Measurements from ENCODE around the gene IFITM1.
"Not testable (repeated sequence)": the region's sequence is repeated elsewhere in the genome, so short reads cannot be mapped to it uniquely, and the experiment has no call there.

The IFITM1 gene

GRCh38 chr11:309979-310572 lies 3.8 kb upstream of the IFITM1 start:
- not testable (repeated sequence) for H3K36me3 ChIP-seq (ENCODE audit: control insufficient read depth, low read depth, low read length); H3K27me3 ChIP-seq (ENCODE audit: control insufficient read depth, insufficient read depth, low read length); H3K27ac ChIP-seq (ENCODE audit: low read length); H3K9me3 ChIP-seq (ENCODE audit: control insufficient read depth, low read depth, low read length); H3K9ac ChIP-seq (ENCODE audit: low read length)
- Histone ChIP-seq H3K4me1 (ENCODE audit: control insufficient read depth, low read depth, low read length) (peaks cover 51% of the 10 kb centered on the region), H3K4me3 (ENCODE audit: low read length) (peak overlapping the region; percentile 70)

- not testable (repeated sequence) for H3K27ac ChIP-seq (ENCODE audit: low read length); H3K9ac ChIP-seq (ENCODE audit: low read length); H3K4me3 ChIP-seq (ENCODE audit: low read length)
Observed at GRCh38 chr11:311013-311748, 2.7 kb upstream of the IFITM1 start.

GRCh38 chr11:312092-312816 lies 1.6 kb upstream of the IFITM1 start:
- Histone ChIP-seq H3K4me1 (ENCODE audit: control insufficient read depth, low read depth, low read length) (peaks cover 45% of the 10 kb centered on the region), H3K27me3 (ENCODE audit: control insufficient read depth, insufficient read depth, low read length) (peaks cover 30% of the 10 kb centered on the region), H3K27ac (ENCODE audit: low read length) (no peak overlapping the region), H3K9me3 (ENCODE audit: control insufficient read depth, low read depth, low read length) (no peaks in the 10 kb centered on the region), H3K36me3 (ENCODE audit: control insufficient read depth, low read depth, low read length) (no peaks in the 10 kb centered on the region), H3K4me3 (ENCODE audit: low read length) (no peak overlapping the region), H3K9ac (ENCODE audit: low read length) (no peak overlapping the region)

More at GRCh38 chr11:311013-311748, 2.7 kb upstream of the IFITM1 start:
- not testable (repeated sequence) for H3K36me3 ChIP-seq (ENCODE audit: control insufficient read depth, low read depth, low read length); H3K9me3 ChIP-seq (ENCODE audit: control insufficient read depth, low read depth, low read length)
- H3K4me1 ChIP-seq (ENCODE audit: control insufficient read depth, low read depth, low read length) = peaks cover 44% of the 10 kb centered on the region
- peaks cover 20% of the 10 kb centered on the region for H3K27me3 ChIP-seq (ENCODE audit: control insufficient read depth, insufficient read depth, low read length)

- H3K4me3 ChIP-seq (ENCODE audit: low read length) = peak overlapping the region; percentile 86
- H3K36me3 ChIP-seq (ENCODE audit: control insufficient read depth, low read depth, low read length) = no peaks in the 10 kb centered on the region
- H3K27me3 ChIP-seq (ENCODE audit: control insufficient read depth, insufficient read depth, low read length) = peaks cover 35% of the 10 kb centered on the region
- H3K9ac ChIP-seq (ENCODE audit: low read length) = peak overlapping the region; percentile 54
- H3K27ac ChIP-seq (ENCODE audit: low read length) = peak overlapping the region; percentile 15
- peaks cover 50% of the 10 kb centered on the region for H3K4me1 ChIP-seq (ENCODE audit: control insufficient read depth, low read depth, low read length)
- no peaks in the 10 kb centered on the region for H3K9me3 ChIP-seq (ENCODE audit: control insufficient read depth, low read depth, low read length)
Observed at GRCh38 chr11:313304-313786, 495 bp upstream of the IFITM1 start.

- peaks cover 46% of the 10 kb centered on the region for H3K4me1 ChIP-seq (ENCODE audit: control insufficient read depth, low read depth, low read length)
- H3K27ac ChIP-seq (ENCODE audit: low read length) = not testable (repeated sequence)
Observed at GRCh38 chr11:314554-314875, 675 bp downstream of the IFITM1 start.

GRCh38 chr11:315051-315481 lies 1.2 kb downstream of the IFITM1 start:
- no peak overlapping the region for H3K27ac ChIP-seq (ENCODE audit: low read length)

More at GRCh38 chr11:314554-314875, 675 bp downstream of the IFITM1 start:
- peak overlapping the region; percentile 86 for H3K4me3 ChIP-seq (ENCODE audit: low read length)
- peak overlapping the region; percentile 54 for H3K9ac ChIP-seq (ENCODE audit: low read length)
- not testable (repeated sequence) for H3K36me3 ChIP-seq (ENCODE audit: control insufficient read depth, low read depth, low read length); H3K9me3 ChIP-seq (ENCODE audit: control insufficient read depth, low read depth, low read length)
- peaks cover 35% of the 10 kb centered on the region for H3K27me3 ChIP-seq (ENCODE audit: control insufficient read depth, insufficient read depth, low read length)

GRCh38 chr11:315516-315994 lies 1.7 kb downstream of the IFITM1 start:
- peaks cover 42% of the 10 kb centered on the region for H3K4me1 ChIP-seq (ENCODE audit: control insufficient read depth, low read depth, low read length)
- H3K4me3 ChIP-seq (ENCODE audit: low read length) = peak overlapping the region; percentile 86
- H3K27ac ChIP-seq (ENCODE audit: low read length) = no peak overlapping the region
- H3K9ac ChIP-seq (ENCODE audit: low read length) = peak overlapping the region; percentile 50
- H3K27me3 ChIP-seq (ENCODE audit: control insufficient read depth, insufficient read depth, low read length) = peaks cover 35% of the 10 kb centered on the region
- H3K36me3 ChIP-seq (ENCODE audit: control insufficient read depth, low read depth, low read length) = no peaks in the 10 kb centered on the region
- no peaks in the 10 kb centered on the region for H3K9me3 ChIP-seq (ENCODE audit: control insufficient read depth, low read depth, low read length)

More at GRCh38 chr11:315051-315481, 1.2 kb downstream of the IFITM1 start:
- Histone ChIP-seq H3K27me3 (ENCODE audit: control insufficient read depth, insufficient read depth, low read length) (peaks cover 35% of the 10 kb centered on the region), H3K4me1 (ENCODE audit: control insufficient read depth, low read depth, low read length) (peaks cover 42% of the 10 kb centered on the region), H3K9ac (ENCODE audit: low read length) (peak overlapping the region; percentile 38), H3K4me3 (ENCODE audit: low read length) (peak overlapping the region; percentile 86), H3K36me3 (ENCODE audit: control insufficient read depth, low read depth, low read length) (no peaks in the 10 kb centered on the region), H3K9me3 (ENCODE audit: control insufficient read depth, low read depth, low read length) (no peaks in the 10 kb centered on the region)

- H3K9ac ChIP-seq (ENCODE audit: low read length) = peak overlapping the region; percentile 50
- H3K4me3 ChIP-seq (ENCODE audit: low read length) = peak overlapping the region; percentile 86
- no peaks in the 10 kb centered on the region for H3K36me3 ChIP-seq (ENCODE audit: control insufficient read depth, low read depth, low read length)
- no peak overlapping the region for H3K27ac ChIP-seq (ENCODE audit: low read length)
- peaks cover 35% of the 10 kb centered on the region for H3K27me3 ChIP-seq (ENCODE audit: control insufficient read depth, insufficient read depth, low read length)
- no peaks in the 10 kb centered on the region for H3K9me3 ChIP-seq (ENCODE audit: control insufficient read depth, low read depth, low read length)
- peaks cover 45% of the 10 kb centered on the region for H3K4me1 ChIP-seq (ENCODE audit: control insufficient read depth, low read depth, low read length)
Observed at GRCh38 chr11:316031-316701, 2.3 kb downstream of the IFITM1 start.

- Histone ChIP-seq H3K27me3 (ENCODE audit: control insufficient read depth, insufficient read depth, low read length) (peaks cover 32% of the 10 kb centered on the region), H3K9me3 (ENCODE audit: control insufficient read depth, low read depth, low read length) (no peaks in the 10 kb centered on the region), H3K36me3 (ENCODE audit: control insufficient read depth, low read depth, low read length) (no peaks in the 10 kb centered on the region), H3K4me3 (ENCODE audit: low read length) (peak overlapping the region; percentile 86), H3K4me1 (ENCODE audit: control insufficient read depth, low read depth, low read length) (peaks cover 40% of the 10 kb centered on the region), H3K9ac (ENCODE audit: low read length) (peak overlapping the region; percentile 50), H3K27ac (ENCODE audit: low read length) (no peak overlapping the region)
Observed at GRCh38 chr11:316891-317301, 3.1 kb downstream of the IFITM1 start.

- H3K9me3 ChIP-seq (ENCODE audit: control insufficient read depth, low read depth, low read length); H3K36me3 ChIP-seq (ENCODE audit: control insufficient read depth, low read depth, low read length); H3K27ac ChIP-seq (ENCODE audit: low read length): not testable (repeated sequence)
- Histone ChIP-seq H3K4me3 (ENCODE audit: low read length) (peak overlapping the region; percentile 86), H3K27me3 (ENCODE audit: control insufficient read depth, insufficient read depth, low read length) (peaks cover 29% of the 10 kb centered on the region), H3K4me1 (ENCODE audit: control insufficient read depth, low read depth, low read length) (peaks cover 31% of the 10 kb centered on the region), H3K9ac (ENCODE audit: low read length) (peak overlapping the region; percentile 32)
Observed at GRCh38 chr11:317668-318404, 4.0 kb downstream of the IFITM1 start.

All from iPS-18a (cell line).